H1 (cell line): ENCODE results near the gene NUP133. TPM values are rescaled to one million over a fixed set of nuclear protein-coding genes. Genes with fewer than 3 reads are reported as not detected.

ENCODE experiments used
- CTCF ChIA-PET: fragments of 300-600 bp; sonication (Branson Sonifier 250); formaldehyde crosslinking; loops from one replicate; lab custom pipeline; 2021; ENCODE audit not compliant: partially characterized antibody; lab: Charles Lee
- POLR2A ChIA-PET: fragments of 300-600 bp; sonication (Branson Sonifier 250); formaldehyde crosslinking; loops from one replicate; lab custom pipeline; 2021; ENCODE audit warnings: inconsistent platforms; ENCODE audit not compliant: partially characterized antibody; lab: Charles Lee
- DNase-seq, 2 experiments: peaks; one replicate each; pipeline versions ENCODE4 v3.0.0 to v3.0.0-alpha.2; 2010 to 2022; ENCODE audit warnings: low spot score in 2 of 2, low read depth in 1 of 2, mixed read lengths in 1 of 2
- FAIRE-seq: peaks from 2 replicates; lab custom pipeline; 2011; peaks lifted over from hg19 to GRCh38; lab: Jason Lieb, UNC
- H2AFZ ChIP-seq: 2 replicates; pipeline ENCODE4 v1.8.1; 2012; ENCODE audit warnings: low read length, inconsistent platforms
- H2AK5ac ChIP-seq: 2 replicates; pipeline ENCODE4 v1.6.1; 2013; ENCODE audit warnings: low read depth, low read length
- H2BK120ac ChIP-seq: replicated peaks from 2 replicates; pipeline ENCODE3; 2013; ENCODE audit warnings: low read depth, low read length, inconsistent platforms
- H2BK12ac ChIP-seq: 2 replicates; pipeline ENCODE4 v1.6.1; 2013; ENCODE audit warnings: low read depth, low read length
- H2BK15ac ChIP-seq: 2 replicates; pipeline ENCODE4 v1.6.1; 2013; ENCODE audit warnings: low read length
- H2BK20ac ChIP-seq: 2 replicates; pipeline ENCODE4 v1.6.1; 2013; ENCODE audit warnings: low read length
- H2BK5ac ChIP-seq: 2 replicates; pipeline ENCODE4 v1.6.1; 2013; ENCODE audit warnings: low read depth, low read length
- H3K14ac ChIP-seq: 2 replicates; pipeline ENCODE4 v1.6.1; 2013; ENCODE audit warnings: inconsistent platforms; ENCODE audit not compliant: insufficient read length
- H3K18ac ChIP-seq: 2 replicates; pipeline ENCODE4 v1.6.1; 2013; ENCODE audit warnings: low read length; ENCODE audit errors: extremely low read depth
- H3K23ac ChIP-seq: 2 replicates; pipeline ENCODE4 v1.6.1; 2013; ENCODE audit warnings: inconsistent platforms; ENCODE audit not compliant: insufficient read length
- H3K23me2 ChIP-seq: 2 replicates; pipeline ENCODE4 v1.6.1; 2013; ENCODE audit warnings: low read depth, low read length
- H3K27ac ChIP-seq: 2 replicates; pipeline ENCODE4 v1.6.1; 2011; ENCODE audit warnings: low read depth, low read length, inconsistent platforms
- H3K27me3 ChIP-seq, 4 experiments: replicated peaks in 1 of 4; 1 replicate in 1 of 4; 2 replicates in 3 of 4; pipeline versions ENCODE4 v1.6.1 to v1.8.1; 2011 to 2013; ENCODE audit warnings: low read length in 3 of 4, mild to moderate bottlenecking in 3 of 4, inconsistent platforms in 2 of 4, mixed read lengths in 2 of 4, moderate library complexity in 1 of 4; ENCODE audit not compliant: control insufficient read depth in 3 of 4, insufficient read depth in 3 of 4; ENCODE audit errors: extremely low read depth in 1 of 4
- H3K36me3 ChIP-seq, 4 experiments: 2 replicates each; pipeline versions ENCODE4 v1.6.1 to v1.8.1; 2011 to 2013; ENCODE audit warnings: mild to moderate bottlenecking in 4 of 4, low read length in 3 of 4, moderate library complexity in 2 of 4, control low read depth in 1 of 4, inconsistent platforms in 1 of 4; ENCODE audit not compliant: insufficient read depth in 4 of 4, control insufficient read depth in 2 of 4
- H3K4ac ChIP-seq: replicated peaks from 2 replicates; pipeline ENCODE3; 2013; ENCODE audit warnings: low read length, low read depth, mixed read lengths, inconsistent platforms; ENCODE audit not compliant: insufficient read length
- H3K4me1 ChIP-seq, 4 experiments: replicated peaks in 1 of 4; 1 replicate in 1 of 4; 2 replicates in 3 of 4; pipeline versions ENCODE4 v1.6.1 to v1.8.1; 2011 to 2013; ENCODE audit warnings: low read length in 3 of 4, inconsistent platforms in 2 of 4, mixed read lengths in 1 of 4; ENCODE audit not compliant: insufficient read depth in 4 of 4, control insufficient read depth in 3 of 4
- H3K4me2 ChIP-seq, 2 experiments: 2 replicates each; pipeline versions ENCODE4 v1.6.1 to v1.8.1; 2011 to 2013; ENCODE audit warnings: low read depth in 2 of 2, low read length in 2 of 2, control low read depth in 1 of 2, inconsistent platforms in 1 of 2, mild to moderate bottlenecking in 1 of 2; ENCODE audit not compliant: insufficient read depth in 1 of 2
- H3K4me3 ChIP-seq, 4 experiments: fragments of 200-600, 300-600 bp in 1 of 4; sonication (generic), shearing (Covaris generic), sonication (Bioruptor Twin) in 1 of 4; 2 replicates each; pipeline versions ENCODE4 v1.5.1 to v1.8.1; 2011 to 2016; ENCODE audit warnings: low read length in 4 of 4, low read depth in 3 of 4, control low read depth in 2 of 4, inconsistent platforms in 2 of 4, mild to moderate bottlenecking in 2 of 4, mixed read lengths in 1 of 4, moderate library complexity in 1 of 4; ENCODE audit not compliant: insufficient read depth in 2 of 4; ENCODE audit errors: extremely low read depth in 1 of 4
- H3K56ac ChIP-seq: replicated peaks from 2 replicates; pipeline ENCODE3; 2013; ENCODE audit warnings: low read depth, mild to moderate bottlenecking, mixed read lengths, low read length, inconsistent platforms; ENCODE audit not compliant: insufficient read length
- H3K79me1 ChIP-seq: 2 replicates; pipeline ENCODE4 v1.6.1; 2013; ENCODE audit warnings: low read depth, low read length, control low read depth
- H3K79me2 ChIP-seq, 2 experiments: 2 replicates each; pipeline versions ENCODE4 v1.6.1 to v1.8.1; 2012 to 2013; ENCODE audit warnings: low read length in 2 of 2, mild to moderate bottlenecking in 2 of 2, inconsistent platforms in 1 of 2; ENCODE audit not compliant: insufficient read depth in 2 of 2, control insufficient read depth in 1 of 2
- H3K9ac ChIP-seq, 4 experiments: replicated peaks in 1 of 4; 1 replicate in 1 of 4; 2 replicates in 3 of 4; pipeline versions ENCODE4 v1.6.1 to v1.8.1; 2011 to 2013; ENCODE audit warnings: low read depth in 3 of 4, low read length in 3 of 4, control low read depth in 2 of 4, mild to moderate bottlenecking in 2 of 4, moderate library complexity in 2 of 4, inconsistent platforms in 1 of 4; ENCODE audit errors: extremely low read depth in 1 of 4
- H3K9me3 ChIP-seq, 2 experiments: 2 replicates each; pipeline versions ENCODE4 v1.6.1 to v1.8.1; 2012 to 2013; ENCODE audit warnings: mild to moderate bottlenecking in 2 of 2, moderate library complexity in 2 of 2, control low read depth in 1 of 2, inconsistent platforms in 1 of 2, low read depth in 1 of 2, low read length in 1 of 2, mixed read lengths in 1 of 2; ENCODE audit not compliant: insufficient read depth in 2 of 2
- H4K20me1 ChIP-seq, 2 experiments: replicated peaks in 1 of 2; 2 replicates each; pipeline versions ENCODE3 to v1.8.1; 2011 to 2013; ENCODE audit warnings: inconsistent platforms in 2 of 2, low read length in 2 of 2, mild to moderate bottlenecking in 1 of 2; ENCODE audit not compliant: insufficient read depth in 2 of 2, control insufficient read depth in 1 of 2
- H4K5ac ChIP-seq: 2 replicates; pipeline ENCODE4 v1.6.1; 2013; ENCODE audit warnings: low read length, low read depth, mixed read lengths, inconsistent platforms; ENCODE audit not compliant: insufficient read length
- H4K8ac ChIP-seq: 2 replicates; pipeline ENCODE4 v1.8.0; 2013; ENCODE audit warnings: mild to moderate bottlenecking, moderate library complexity, low read length, inconsistent platforms; ENCODE audit not compliant: insufficient read depth; ENCODE audit errors: extremely low read depth
- H4K91ac ChIP-seq: replicated peaks from 2 replicates; pipeline ENCODE3; 2013; ENCODE audit warnings: low read length, mixed read lengths, inconsistent platforms; ENCODE audit not compliant: insufficient read length
- CBX8 ChIP-seq: fragments of 300-800, 300-1000 bp; sonication (generic); IDR thresholded peaks from 2 replicates; pipeline ENCODE4 v1.7.1; 2016; ENCODE audit warnings: low read depth, low read length, borderline replicate concordance
- EGR1 ChIP-seq: IDR thresholded peaks from 2 replicates; pipeline ENCODE4 v1.6.1; 2011; ENCODE audit warnings: low read depth, low read length, borderline replicate concordance
- GTF2F1 ChIP-seq: IDR thresholded peaks from 2 replicates; pipeline ENCODE4 v1.6.1; 2012; ENCODE audit warnings: low read depth, low read length, improper control_type of control experiment, borderline replicate concordance
- MAFK ChIP-seq: IDR thresholded peaks from 2 replicates; pipeline ENCODE4 v1.6.1; 2012; ENCODE audit warnings: low read depth, mild to moderate bottlenecking, improper control_type of control experiment, low read length
- RNF2 ChIP-seq: fragments of 200-900, 300-1000 bp; sonication (generic); IDR thresholded peaks from 2 replicates; pipeline ENCODE4 v1.7.1; 2016; ENCODE audit warnings: borderline replicate concordance, low read depth, mild to moderate bottlenecking, antibody characterized with exemption, low read length; ENCODE audit not compliant: poor library complexity, severe bottlenecking; ENCODE audit errors: missing control alignments
- SAP30 ChIP-seq: fragments of 300-600 bp; sonication (generic); IDR thresholded peaks from 2 replicates; pipeline ENCODE4 v1.7.1; 2012; ENCODE audit warnings: low read length, moderate library complexity, mild to moderate bottlenecking, inconsistent platforms; ENCODE audit not compliant: insufficient read depth, insufficient replicate concordance
- SIRT6 ChIP-seq: IDR thresholded peaks from one replicate; pipeline ENCODE4 v1.7.1; 2012; ENCODE audit warnings: low read length, inconsistent platforms
- WGBS, 2 experiments: shearing (Covaris generic) in 1 of 2; methylation state at CpG; one replicate each; pipeline versions ENCODE4 v1.1.6 to v1.1.7; 2013 to 2015; ENCODE audit warnings: low lambda C conversion rate in 2 of 2, mixed read lengths in 2 of 2, inconsistent platforms in 1 of 2, low coverage in 1 of 2, missing lambda C conversion rate in 1 of 2; ENCODE audit not compliant: insufficient replicate concordance in 2 of 2, insufficient coverage in 1 of 2, insufficient read length in 1 of 2; ENCODE audit errors: extremely low coverage in 1 of 2, missing lambda C conversion rate in 1 of 2; 5-methylcytosine and 5-hydroxymethylcytosine counted together
- polyA plus RNA-seq, 7 experiments: library from polyadenylated mRNA; depleted of rRNA in 3 of 7; stranded (reverse) in 5 of 7; unstranded in 2 of 7; fragments of >200 nt in 5 of 7; fragments of 200-250 nt in 2 of 7; gene quantifications; 1 replicate in 5 of 7; 2 replicates in 1 of 7; 4 replicates in 1 of 7; pipeline versions ENCODE4 v1.2.1 to v1.2.3, GENCODE V29; 2011 to 2013; ENCODE audit warnings: missing spikeins in 2 of 7, mixed read lengths in 2 of 7
- total RNA-seq: library from RNA; stranded (reverse); fragmentation: NEBNext Ultra II Directional; extraction: Animal tissue kit (Norgen Biotek cat#: 25700); gene quantifications from 2 replicates; pipeline ENCODE4 v1.2.1, GENCODE V29; 2021

Gene NUP133
- total and polyA plus RNA-seq, 2 of the 8 experiments (the other 6 are each of a cell fraction or from before 2014, with no cell fraction given) = 20.6 to 72.1 TPM

DNA sequence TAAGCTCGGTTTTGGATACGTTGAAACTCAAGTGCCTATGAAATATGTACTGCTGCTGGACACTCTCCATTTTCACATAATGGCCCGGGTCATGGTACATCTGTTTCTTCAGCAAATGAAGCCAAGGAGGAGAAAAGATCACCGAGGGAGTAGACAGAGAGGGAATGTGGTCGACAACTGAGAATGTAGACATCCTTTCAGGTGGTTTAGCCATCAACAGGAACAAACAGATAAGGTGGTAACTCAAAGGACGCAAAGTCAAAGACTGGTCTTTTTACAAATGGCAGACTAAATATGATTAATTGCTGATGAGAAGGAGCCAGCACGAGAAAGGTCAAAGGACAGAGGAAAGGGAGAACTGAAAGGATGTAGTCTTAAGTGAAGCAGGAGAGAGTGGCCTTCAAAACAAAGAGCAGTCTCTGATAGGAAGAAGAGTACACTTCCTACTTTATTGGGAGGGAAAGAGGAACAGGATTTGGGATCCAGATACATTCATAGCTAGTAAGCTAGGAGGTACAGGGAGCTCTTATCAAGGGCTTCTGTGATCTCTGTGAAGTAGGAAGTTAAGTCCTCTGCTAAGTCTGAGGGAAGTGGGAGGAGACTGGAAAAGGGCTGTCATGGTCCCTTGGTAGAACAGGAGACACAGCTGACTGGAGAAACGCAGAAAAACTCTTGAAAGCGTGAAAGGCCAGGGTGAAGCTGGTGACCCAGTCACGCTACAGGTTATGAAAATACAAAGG, 28.3 kb downstream of the NUP133 start:
- H3K23me2 ChIP-seq = no peaks in the 10 kb centered on the region
- H3K4me3 ChIP-seq = no peak overlapping the region
- H3K4ac ChIP-seq = no peak overlapping the region
- POLR2A ChIA-PET = interaction anchor here (0.6 to 2.0 kb wide), 2 partner anchors 28 to 170 kb away, joined by 4 to 6 read pairs; partner anchors contain the start of gene NUP133
- TF ChIP-seq GTF2F1 (no peak), CBX8 (no peak), MAFK (no peak), SIRT6 (no peak), EGR1 (no peak), SAP30 (no peak), RNF2 (no peak)
- peaks cover 3 to 56% (median 22%) of the 10 kb centered on the region in 4 experiments for H3K36me3 ChIP-seq
- H4K91ac ChIP-seq = no peak overlapping the region
- no peaks in the 10 kb centered on the region for H4K20me1 ChIP-seq
- H2AFZ ChIP-seq = no peak overlapping the region
- CTCF ChIA-PET = interaction anchor here (0.5 to 6.6 kb wide), 7 partner anchors 9 to 228 kb away, joined by 3 to 69 read pairs (median 3); partner anchors contain the start of gene RAB4A
- H2BK12ac ChIP-seq = no peak overlapping the region
- H3K4me1 ChIP-seq = no peaks in the 10 kb centered on the region
- H3K9ac ChIP-seq = no peak overlapping the region
- H3K9me3 ChIP-seq = no peaks in the 10 kb centered on the region
- H3K27ac ChIP-seq = no peak overlapping the region
- H3K79me1 ChIP-seq = no peaks in the 10 kb centered on the region
- H3K27me3 ChIP-seq = no peaks in the 10 kb centered on the region
- H2BK20ac ChIP-seq = no peak overlapping the region
- no peaks in the 10 kb centered on the region for H3K79me2 ChIP-seq
- no peak overlapping the region for H3K14ac ChIP-seq
- H2BK5ac ChIP-seq = no peak overlapping the region
- no peak overlapping the region for H2AK5ac ChIP-seq
- H3K23ac ChIP-seq = no peak overlapping the region
- no peak overlapping the region for H4K8ac ChIP-seq
- H3K56ac ChIP-seq = no peak overlapping the region
- H3K18ac ChIP-seq = no peak overlapping the region
- H2BK120ac ChIP-seq = no peak overlapping the region
- H2BK15ac ChIP-seq = no peak overlapping the region
- WGBS, 2 experiments = 90% methylated on average over 10 of the region's 10 CpGs; no CpG with 5 or more reads in 1 of the 2 experiments
- H4K5ac ChIP-seq = no peak overlapping the region
- DNase-seq (no peak), FAIRE-seq (no peak)
- H3K4me2 ChIP-seq = no peak overlapping the region
